Liver (tissue), 9 donors: Measurements from ENCODE around the gene ETFRF1. TPM values are rescaled to one million over a fixed set of nuclear protein-coding genes. Genes with fewer than 3 reads are reported as not detected.

Experiments
- DNase-seq: peaks from one replicate; pipeline ENCODE4 v3.0.0-alpha.2; 2017; ENCODE audit warnings: low spot score
- H3K27ac ChIP-seq, 2 donors: one replicate each; pipeline ENCODE4 v1.7.0; 2013; ENCODE audit warnings: inconsistent platforms in 2 of 2, low read length in 2 of 2, control low read depth in 1 of 2, low read depth in 1 of 2, mild to moderate bottlenecking in 1 of 2
- H3K27me3 ChIP-seq, 4 donors: one replicate each; pipeline versions ENCODE4 v1.6.1 to v1.7.0; 2013; ENCODE audit warnings: low read length in 3 of 4, inconsistent platforms in 1 of 4, mild to moderate bottlenecking in 1 of 4, moderate library complexity in 1 of 4; ENCODE audit not compliant: control insufficient read depth in 4 of 4, insufficient read depth in 4 of 4
- H3K36me3 ChIP-seq, 4 donors: one replicate each; pipeline versions ENCODE4 v1.6.1 to v1.7.0; 2013; ENCODE audit warnings: low read length in 3 of 4, mild to moderate bottlenecking in 3 of 4, low read depth in 1 of 4, moderate library complexity in 1 of 4; ENCODE audit not compliant: control insufficient read depth in 4 of 4, insufficient read depth in 3 of 4
- H3K4me1 ChIP-seq, 4 donors: one replicate each; pipeline versions ENCODE4 v1.6.1 to v1.7.0; 2013; ENCODE audit warnings: low read length in 3 of 4, mild to moderate bottlenecking in 3 of 4, moderate library complexity in 1 of 4; ENCODE audit not compliant: control insufficient read depth in 4 of 4, insufficient read depth in 4 of 4
- H3K4me3 ChIP-seq, 3 donors: one replicate each; pipeline versions ENCODE4 v1.6.1 to v1.7.0; 2013; ENCODE audit warnings: low read length in 3 of 3, control low read depth in 1 of 3, low read depth in 1 of 3, mild to moderate bottlenecking in 1 of 3
- H3K9ac ChIP-seq, 2 donors: one replicate each; pipeline ENCODE4 v1.7.0; 2013; ENCODE audit warnings: low read length in 2 of 2, mild to moderate bottlenecking in 2 of 2, moderate library complexity in 2 of 2, control low read depth in 1 of 2, low read depth in 1 of 2
- H3K9me3 ChIP-seq, 4 donors: one replicate each; pipeline versions ENCODE4 v1.6.1 to v1.7.0; 2013; ENCODE audit warnings: low read length in 3 of 4; ENCODE audit not compliant: control insufficient read depth in 4 of 4
- CTCF ChIP-seq: fragments of 150-350 bp; IDR thresholded peaks from 2 replicates; pipeline ENCODE4 v1.5.1; 2017; ENCODE audit warnings: improper control_type of control experiment, low read depth, low read length; ENCODE audit not compliant: missing input control
- EGR1 ChIP-seq, 2 donors: IDR thresholded peaks; 2 replicates each; pipeline ENCODE4 v1.6.1; 2016 to 2018; ENCODE audit warnings: antibody characterized with exemption in 2 of 2, low read depth in 2 of 2
- FOXA1 ChIP-seq: IDR thresholded peaks from 2 replicates; pipeline ENCODE4 v1.6.1; 2016; ENCODE audit warnings: antibody characterized with exemption
- FOXA2 ChIP-seq: IDR thresholded peaks from 2 replicates; pipeline ENCODE4 v1.6.1; 2016; ENCODE audit warnings: antibody characterized with exemption
- GABPA ChIP-seq, 2 donors: IDR thresholded peaks in 1 of 2; conservative IDR thresholded peaks in 1 of 2; 2 replicates each; pipeline ENCODE4 v1.6.1; 2016; ENCODE audit warnings: antibody characterized with exemption in 2 of 2, mild to moderate bottlenecking in 1 of 2, moderate library complexity in 1 of 2
- HNF4A ChIP-seq, 2 donors: conservative IDR thresholded peaks; 2 replicates each; pipeline ENCODE4 v1.6.1; 2016; ENCODE audit warnings: antibody characterized with exemption in 2 of 2, mild to moderate bottlenecking in 2 of 2
- HNF4G ChIP-seq: IDR thresholded peaks from 2 replicates; pipeline ENCODE4 v1.6.1; 2016; ENCODE audit warnings: antibody characterized with exemption
- JUND ChIP-seq, 2 donors: IDR thresholded peaks; 2 replicates each; pipeline ENCODE4 v1.6.1; 2016; ENCODE audit warnings: antibody characterized with exemption in 2 of 2
- MAX ChIP-seq: IDR thresholded peaks from 2 replicates; pipeline ENCODE4 v1.6.1; 2016; ENCODE audit warnings: antibody characterized with exemption
- NR2F2 ChIP-seq: IDR thresholded peaks from 2 replicates; pipeline ENCODE4 v1.6.1; 2016; ENCODE audit warnings: antibody characterized with exemption
- RAD21 ChIP-seq, 2 donors: IDR thresholded peaks; 2 replicates each; pipeline ENCODE4 v1.6.1; 2016; ENCODE audit warnings: antibody characterized with exemption in 2 of 2, mild to moderate bottlenecking in 2 of 2
- RXRA ChIP-seq, 2 donors: IDR thresholded peaks; 2 replicates each; pipeline ENCODE4 v1.6.1; 2017 to 2018; ENCODE audit warnings: antibody characterized with exemption in 2 of 2, mild to moderate bottlenecking in 1 of 2
- SP1 ChIP-seq: IDR thresholded peaks from 2 replicates; pipeline ENCODE4 v1.6.1; 2018; ENCODE audit warnings: antibody characterized with exemption, mild to moderate bottlenecking
- TAF1 ChIP-seq: conservative IDR thresholded peaks from 2 replicates; pipeline ENCODE4 v1.6.1; 2016; ENCODE audit warnings: antibody characterized with exemption, mild to moderate bottlenecking
- YY1 ChIP-seq: IDR thresholded peaks from 2 replicates; pipeline ENCODE4 v1.6.1; 2016; ENCODE audit warnings: antibody characterized with exemption, mild to moderate bottlenecking
- WGBS: extraction: QIAGEN DNeasy Blood & Tissue Kit; methylation state at CpG from one replicate; pipeline ENCODE4 v1.1.7; 2013; 5-methylcytosine and 5-hydroxymethylcytosine counted together
- polyA plus RNA-seq, 2 donors: library from polyadenylated mRNA; stranded (reverse) in 1 of 2; unstranded in 1 of 2; fragments of 200-250 nt in 1 of 2; fragments of >200 nt in 1 of 2; fragmentation: Nextera tagmentation in 1 of 2; extraction: Ambion mirVana in 1 of 2; gene quantifications; one replicate each; pipeline versions ENCODE4 v1.2.1 to v1.2.3, GENCODE V29; 2013 to 2015
- total RNA-seq, 2 donors: library from RNA; depleted of rRNA; stranded (reverse); fragments of >200 nt; gene quantifications; one replicate each; pipeline ENCODE4 v1.2.3, GENCODE V29; 2014
- TF ChIP-seq, protein P1 (sequence below): IDR thresholded peaks from 2 replicates; pipeline ENCODE4 v1.6.1; 2016; ENCODE audit warnings: antibody characterized with exemption
- TF ChIP-seq, protein P2 (sequence below): IDR thresholded peaks from 2 replicates; pipeline ENCODE4 v1.6.1; 2016; ENCODE audit warnings: antibody characterized with exemption
- TF ChIP-seq, protein P3 (sequence below): IDR thresholded peaks from 2 replicates; pipeline ENCODE4 v1.6.1; 2016; ENCODE audit warnings: antibody characterized with exemption, mild to moderate bottlenecking
- donor health status: healthy.
- donor health status: healthy.
- donor health status: healthy.
- donor health status: healthy.
- donor health status: healthy.

ETFRF1 gene
- total and polyA plus RNA-seq, 4 donors, result 22.8 to 141 (median 45.6) TPM

DNA sequence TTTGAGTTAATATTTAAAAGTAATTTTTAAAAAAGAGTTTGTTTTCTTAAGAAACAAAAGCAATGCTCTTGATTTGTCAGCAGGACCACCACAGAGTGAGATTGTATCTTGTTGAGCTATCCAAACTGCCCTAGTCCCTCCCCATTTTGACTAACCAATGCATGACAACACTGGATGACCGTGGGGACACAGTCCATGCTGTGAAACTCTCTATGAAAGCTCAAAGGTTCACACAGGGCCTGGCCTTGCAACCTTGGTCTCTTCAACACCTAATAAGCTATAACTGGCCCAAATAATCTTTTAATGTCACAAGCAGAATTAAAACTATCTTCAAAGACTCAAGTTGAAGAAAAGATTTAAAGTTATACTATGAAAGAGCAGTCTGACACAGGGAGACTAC lies 13.5 kb downstream of the ETFRF1 start:
- no peak overlapping the region for H3K4me3 ChIP-seq
- 43% methylated on average over 1 of the region's 1 CpG for WGBS
- peaks cover 0 to 18% (median 2%) of the 10 kb centered on the region in 4 donors for H3K36me3 ChIP-seq
- no peak for DNase-seq
- H3K27ac ChIP-seq, result peak overlapping the region in 1 of 2 donors; percentile 29
- no peaks in the 10 kb centered on the region for H3K9me3 ChIP-seq
- H3K9ac ChIP-seq, result no peak overlapping the region
- TF ChIP-seq RXRA (IDR thresholded peaks at IDR 0.05) (peak; percentile 77 to 78), RAD21 (IDR thresholded peaks at IDR 0.05) (peak in 1 of 2 donors; percentile 44), GABPA (IDR thresholded peaks at IDR 0.05 in 1 of 2, conservative IDR thresholded peaks at IDR 0.05 in 1 of 2) (no peak), NR2F2 (peak; percentile 69), HNF4G (peak; percentile 94), HNF4A (conservative IDR thresholded peaks at IDR 0.05) (peak; percentile 99), SP1 (peak; percentile 90), MAX (peak; percentile 17), FOXA1 (no peak), CTCF (no peak), TAF1 (no peak), YY1 (peak; percentile 82), EGR1 (IDR thresholded peaks at IDR 0.05; ENCODE audit: low read depth in 2 of 2) (peak in 1 of 2 donors; percentile 15), JUND (IDR thresholded peaks at IDR 0.05) (peak; percentile 61 to 73), FOXA2 (no peak)
- TF ChIP-seq, protein P1, sequence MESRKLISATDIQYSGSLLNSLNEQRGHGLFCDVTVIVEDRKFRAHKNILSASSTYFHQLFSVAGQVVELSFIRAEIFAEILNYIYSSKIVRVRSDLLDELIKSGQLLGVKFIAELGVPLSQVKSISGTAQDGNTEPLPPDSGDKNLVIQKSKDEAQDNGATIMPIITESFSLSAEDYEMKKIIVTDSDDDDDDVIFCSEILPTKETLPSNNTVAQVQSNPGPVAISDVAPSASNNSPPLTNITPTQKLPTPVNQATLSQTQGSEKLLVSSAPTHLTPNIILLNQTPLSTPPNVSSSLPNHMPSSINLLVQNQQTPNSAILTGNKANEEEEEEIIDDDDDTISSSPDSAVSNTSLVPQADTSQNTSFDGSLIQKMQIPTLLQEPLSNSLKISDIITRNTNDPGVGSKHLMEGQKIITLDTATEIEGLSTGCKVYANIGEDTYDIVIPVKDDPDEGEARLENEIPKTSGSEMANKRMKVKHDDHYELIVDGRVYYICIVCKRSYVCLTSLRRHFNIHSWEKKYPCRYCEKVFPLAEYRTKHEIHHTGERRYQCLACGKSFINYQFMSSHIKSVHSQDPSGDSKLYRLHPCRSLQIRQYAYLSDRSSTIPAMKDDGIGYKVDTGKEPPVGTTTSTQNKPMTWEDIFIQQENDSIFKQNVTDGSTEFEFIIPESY, result peak; percentile 32
- TF ChIP-seq, protein P2, sequence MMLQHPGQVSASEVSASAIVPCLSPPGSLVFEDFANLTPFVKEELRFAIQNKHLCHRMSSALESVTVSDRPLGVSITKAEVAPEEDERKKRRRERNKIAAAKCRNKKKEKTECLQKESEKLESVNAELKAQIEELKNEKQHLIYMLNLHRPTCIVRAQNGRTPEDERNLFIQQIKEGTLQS, result peak; percentile 79
- TF ChIP-seq, protein P3, sequence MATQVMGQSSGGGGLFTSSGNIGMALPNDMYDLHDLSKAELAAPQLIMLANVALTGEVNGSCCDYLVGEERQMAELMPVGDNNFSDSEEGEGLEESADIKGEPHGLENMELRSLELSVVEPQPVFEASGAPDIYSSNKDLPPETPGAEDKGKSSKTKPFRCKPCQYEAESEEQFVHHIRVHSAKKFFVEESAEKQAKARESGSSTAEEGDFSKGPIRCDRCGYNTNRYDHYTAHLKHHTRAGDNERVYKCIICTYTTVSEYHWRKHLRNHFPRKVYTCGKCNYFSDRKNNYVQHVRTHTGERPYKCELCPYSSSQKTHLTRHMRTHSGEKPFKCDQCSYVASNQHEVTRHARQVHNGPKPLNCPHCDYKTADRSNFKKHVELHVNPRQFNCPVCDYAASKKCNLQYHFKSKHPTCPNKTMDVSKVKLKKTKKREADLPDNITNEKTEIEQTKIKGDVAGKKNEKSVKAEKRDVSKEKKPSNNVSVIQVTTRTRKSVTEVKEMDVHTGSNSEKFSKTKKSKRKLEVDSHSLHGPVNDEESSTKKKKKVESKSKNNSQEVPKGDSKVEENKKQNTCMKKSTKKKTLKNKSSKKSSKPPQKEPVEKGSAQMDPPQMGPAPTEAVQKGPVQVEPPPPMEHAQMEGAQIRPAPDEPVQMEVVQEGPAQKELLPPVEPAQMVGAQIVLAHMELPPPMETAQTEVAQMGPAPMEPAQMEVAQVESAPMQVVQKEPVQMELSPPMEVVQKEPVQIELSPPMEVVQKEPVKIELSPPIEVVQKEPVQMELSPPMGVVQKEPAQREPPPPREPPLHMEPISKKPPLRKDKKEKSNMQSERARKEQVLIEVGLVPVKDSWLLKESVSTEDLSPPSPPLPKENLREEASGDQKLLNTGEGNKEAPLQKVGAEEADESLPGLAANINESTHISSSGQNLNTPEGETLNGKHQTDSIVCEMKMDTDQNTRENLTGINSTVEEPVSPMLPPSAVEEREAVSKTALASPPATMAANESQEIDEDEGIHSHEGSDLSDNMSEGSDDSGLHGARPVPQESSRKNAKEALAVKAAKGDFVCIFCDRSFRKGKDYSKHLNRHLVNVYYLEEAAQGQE, result peak; percentile 67
- peaks cover 1 to 18% (median 9%) of the 10 kb centered on the region in 4 donors for H3K4me1 ChIP-seq
- no peaks in the 10 kb centered on the region for H3K27me3 ChIP-seq
